ENCODE data around the gene ZNF652. TPM values are rescaled to one million over a fixed set of nuclear protein-coding genes. Genes with fewer than 3 reads are reported as not detected.

ZNF652 gene
- total and polyA plus RNA-seq, 2 of the 4 experiments (the other 2 are of a cell fraction), result 3.6 to 8.8 TPM

DNA sequence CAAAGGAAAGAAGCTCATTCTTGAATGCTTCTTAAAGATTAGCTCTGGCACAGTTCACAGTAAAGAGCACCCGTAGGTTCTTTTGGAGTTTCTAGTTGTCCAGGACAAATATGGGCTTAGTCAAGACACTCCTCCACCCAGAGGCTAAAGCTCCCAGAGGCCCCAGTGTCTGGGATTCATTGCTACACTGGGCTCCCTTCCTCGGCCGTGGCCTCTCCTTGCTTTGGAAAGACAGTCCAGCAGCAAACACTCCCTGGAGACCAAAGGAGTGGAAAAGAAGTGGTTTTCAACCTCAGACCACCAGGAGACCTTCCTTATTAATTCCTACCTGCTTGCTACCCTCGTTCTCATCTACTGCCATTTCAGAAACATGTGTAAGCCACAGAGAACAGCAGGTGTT lies 35.5 kb upstream of the ZNF652 start:
- no TSS peak for BruUV-seq (replicated peaks)
- Histone ChIP-seq H2AK5ac (ENCODE audit: low read depth, low read length) (no peak overlapping the region), H2AK9ac (replicated peaks; ENCODE audit: low read depth, low read length, poor library complexity) (no peak overlapping the region), H3K36me3 (ENCODE audit: control insufficient read depth, insufficient read depth, low read length) (peaks cover under 1% of the 10 kb centered on the region), H3K56ac (ENCODE audit: extremely low read depth, insufficient read depth, low read length) (no peak overlapping the region), H3K27ac (ENCODE audit: insufficient read depth, low read length) (no peak overlapping the region), H3K4ac (ENCODE audit: low read depth, low read length) (no peak overlapping the region), H3K79me1 (ENCODE audit: low read depth in 1 of 2, low read length in 2 of 2) (no peaks in the 10 kb centered on the region), H4K20me1 (ENCODE audit: insufficient read depth, low read length) (no peaks in the 10 kb centered on the region), H2AFZ (replicated peaks; ENCODE audit: low read length, poor library complexity) (no peak overlapping the region), H2BK15ac (ENCODE audit: low read depth, low read length) (no peak overlapping the region), H3K27me3 (ENCODE audit: control insufficient read depth, insufficient read depth, low read length) (peaks cover 12% of the 10 kb centered on the region), H2BK20ac (ENCODE audit: low read depth, low read length) (no peak overlapping the region), H3K9me1 (ENCODE audit: insufficient read depth, low read length) (no peaks in the 10 kb centered on the region; the same call in 1 of the 2 replicates), H3K4me1 (ENCODE audit: control insufficient read depth, insufficient read depth, low read length) (no peaks in the 10 kb centered on the region), H3K9ac (ENCODE audit: low read depth, low read length) (no peak overlapping the region), H3K4me2 (ENCODE audit: low read depth, low read length) (no peak overlapping the region), H2BK120ac (ENCODE audit: low read depth, low read length) (no peak overlapping the region), H3K14ac (replicated peaks; ENCODE audit: low read depth, low read length) (no peak overlapping the region), H3K23ac (ENCODE audit: low read depth, low read length) (no peak overlapping the region), H3K9me3 (ENCODE audit: control insufficient read depth, insufficient read depth, low read length) (no peaks in the 10 kb centered on the region), H4K91ac (ENCODE audit: insufficient read depth, low read depth, low read length) (no peak overlapping the region), H4K8ac (ENCODE audit: low read depth in 2 of 2, low read length in 2 of 2) (no peak overlapping the region), H2BK5ac (ENCODE audit: low read depth, low read length, poor library complexity, severe bottlenecking) (no peak overlapping the region), H3K4me3 (ENCODE audit: insufficient read depth, low read depth, low read length) (no peak overlapping the region), H4K5ac (ENCODE audit: low read depth, low read length) (no peak overlapping the region), H3K18ac (ENCODE audit: low read depth, low read length) (no peak overlapping the region)
- TF ChIP-seq NFE2L2 (IDR thresholded peaks at IDR 0.05; ENCODE audit: low read depth, low read length), result no peak
- TF ChIP-seq, protein P1, sequence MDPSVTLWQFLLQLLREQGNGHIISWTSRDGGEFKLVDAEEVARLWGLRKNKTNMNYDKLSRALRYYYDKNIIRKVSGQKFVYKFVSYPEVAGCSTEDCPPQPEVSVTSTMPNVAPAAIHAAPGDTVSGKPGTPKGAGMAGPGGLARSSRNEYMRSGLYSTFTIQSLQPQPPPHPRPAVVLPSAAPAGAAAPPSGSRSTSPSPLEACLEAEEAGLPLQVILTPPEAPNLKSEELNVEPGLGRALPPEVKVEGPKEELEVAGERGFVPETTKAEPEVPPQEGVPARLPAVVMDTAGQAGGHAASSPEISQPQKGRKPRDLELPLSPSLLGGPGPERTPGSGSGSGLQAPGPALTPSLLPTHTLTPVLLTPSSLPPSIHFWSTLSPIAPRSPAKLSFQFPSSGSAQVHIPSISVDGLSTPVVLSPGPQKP (IDR thresholded peaks at IDR 0.05; ENCODE audit: borderline replicate concordance, low read depth, low read length), result no peak
- TF ChIP-seq CHD1 (IDR thresholded peaks at IDR 0.05; ENCODE audit: low read depth, low read length), result no peak
- TF ChIP-seq CEBPB (IDR thresholded peaks at IDR 0.05; ENCODE audit: low read depth, low read length), result no peak
- no peak for TF ChIP-seq FOS (IDR thresholded peaks at IDR 0.05; ENCODE audit: low read depth, low read length)
- no peak for TF ChIP-seq MAZ (IDR thresholded peaks at IDR 0.05; ENCODE audit: borderline replicate concordance, low read depth, low read length)
- no peak for TF ChIP-seq RFX5 (IDR thresholded peaks at IDR 0.05; ENCODE audit: low read depth, low read length)
- TF ChIP-seq, protein P2, sequence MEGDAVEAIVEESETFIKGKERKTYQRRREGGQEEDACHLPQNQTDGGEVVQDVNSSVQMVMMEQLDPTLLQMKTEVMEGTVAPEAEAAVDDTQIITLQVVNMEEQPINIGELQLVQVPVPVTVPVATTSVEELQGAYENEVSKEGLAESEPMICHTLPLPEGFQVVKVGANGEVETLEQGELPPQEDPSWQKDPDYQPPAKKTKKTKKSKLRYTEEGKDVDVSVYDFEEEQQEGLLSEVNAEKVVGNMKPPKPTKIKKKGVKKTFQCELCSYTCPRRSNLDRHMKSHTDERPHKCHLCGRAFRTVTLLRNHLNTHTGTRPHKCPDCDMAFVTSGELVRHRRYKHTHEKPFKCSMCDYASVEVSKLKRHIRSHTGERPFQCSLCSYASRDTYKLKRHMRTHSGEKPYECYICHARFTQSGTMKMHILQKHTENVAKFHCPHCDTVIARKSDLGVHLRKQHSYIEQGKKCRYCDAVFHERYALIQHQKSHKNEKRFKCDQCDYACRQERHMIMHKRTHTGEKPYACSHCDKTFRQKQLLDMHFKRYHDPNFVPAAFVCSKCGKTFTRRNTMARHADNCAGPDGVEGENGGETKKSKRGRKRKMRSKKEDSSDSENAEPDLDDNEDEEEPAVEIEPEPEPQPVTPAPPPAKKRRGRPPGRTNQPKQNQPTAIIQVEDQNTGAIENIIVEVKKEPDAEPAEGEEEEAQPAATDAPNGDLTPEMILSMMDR (conservative IDR thresholded peaks at IDR 0.05; ENCODE audit: low read depth, low read length), result no peak
- TF ChIP-seq RCOR1 (IDR thresholded peaks at IDR 0.05; ENCODE audit: insufficient replicate concordance, low read length), result no peak
- TF ChIP-seq, protein P3, sequence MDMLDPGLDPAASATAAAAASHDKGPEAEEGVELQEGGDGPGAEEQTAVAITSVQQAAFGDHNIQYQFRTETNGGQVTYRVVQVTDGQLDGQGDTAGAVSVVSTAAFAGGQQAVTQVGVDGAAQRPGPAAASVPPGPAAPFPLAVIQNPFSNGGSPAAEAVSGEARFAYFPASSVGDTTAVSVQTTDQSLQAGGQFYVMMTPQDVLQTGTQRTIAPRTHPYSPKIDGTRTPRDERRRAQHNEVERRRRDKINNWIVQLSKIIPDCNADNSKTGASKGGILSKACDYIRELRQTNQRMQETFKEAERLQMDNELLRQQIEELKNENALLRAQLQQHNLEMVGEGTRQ (IDR thresholded peaks at IDR 0.05; ENCODE audit: low read depth, low read length), result no peak
- no peak for TF ChIP-seq BHLHE40 (IDR thresholded peaks at IDR 0.05; ENCODE audit: low read depth, low read length)
- TF ChIP-seq MAFK (IDR thresholded peaks at IDR 0.05; ENCODE audit: low read depth, low read length), result no peak
- no peak for TF ChIP-seq MXI1 (IDR thresholded peaks at IDR 0.05; ENCODE audit: borderline replicate concordance, low read depth, low read length)
- no peak for TF ChIP-seq SMC3 (IDR thresholded peaks at IDR 0.05; ENCODE audit: low read depth, low read length)
- no peak for TF ChIP-seq POLR2A (IDR thresholded peaks at IDR 0.05; ENCODE audit: low read depth, low read length)
- no peak for TF ChIP-seq RAD21 (IDR thresholded peaks at IDR 0.05; ENCODE audit: low read length)
- ChIA-PET POLR2A (ENCODE audit: unreplicated experiment) (no interaction called here), CTCF (interaction anchor here (0.6 kb wide), 1 partner anchor 10 kb away, joined by 3 read pairs; no protein-coding TSS in a partner anchor)
- DNase-seq (no peak), ATAC-seq (ENCODE audit: low read depth) (no peak)
- dilution Hi-C loops (cut with HindIII; ENCODE audit: low sequenced_read_pairs, unreplicated experiment), result no loop called here
- intact Hi-C loops (cut with micrococcal nuclease), result loop anchor here (5.0 kb wide), 1 partner anchor 35 kb away; the partner anchor contains the start of gene ZNF652
- WGBS, 2 experiments (ENCODE audit: extremely low coverage in 2 of 2, insufficient read length in 1 of 2), result no CpG with 5 or more reads among the region's 4 CpGs
- in situ Hi-C loops (cut with MboI; ENCODE audit: low sequenced_read_pairs), result loop anchor here (5.0 kb wide), 1 partner anchor 80 kb away; no protein-coding TSS in a partner anchor

All from IMR-90 (cell line).